Mucosa of stomach (tissue), 1 donor: ENCODE measurements around the gene EMC1.
"Not testable (repeated sequence)": the region's sequence is repeated elsewhere in the genome, so short reads cannot be mapped to it uniquely, and the experiment has no call there.

Source experiments
- H3K27me3 ChIP-seq: one replicate; pipeline ENCODE4 v1.7.0; 2013; ENCODE audit warnings: mild to moderate bottlenecking, low read length; ENCODE audit not compliant: control insufficient read depth, insufficient read depth
- H3K36me3 ChIP-seq: one replicate; pipeline ENCODE4 v1.7.0; 2013; ENCODE audit warnings: low read length; ENCODE audit not compliant: control insufficient read depth, insufficient read depth
- H3K4me1 ChIP-seq: one replicate; pipeline ENCODE4 v1.7.0; 2013; ENCODE audit warnings: mild to moderate bottlenecking, low read length; ENCODE audit not compliant: control insufficient read depth, insufficient read depth
- H3K4me3 ChIP-seq: one replicate; pipeline ENCODE4 v1.7.0; 2013; ENCODE audit warnings: low read length
- H3K9ac ChIP-seq: one replicate; pipeline ENCODE4 v1.7.0; 2013; ENCODE audit warnings: mild to moderate bottlenecking, low read length, moderate library complexity
- H3K9me3 ChIP-seq: one replicate; pipeline ENCODE4 v1.7.0; 2013; ENCODE audit warnings: mild to moderate bottlenecking, low read length, moderate library complexity; ENCODE audit not compliant: control insufficient read depth
- donor health status: Pancreatic carcinoma.

Gene EMC1

GRCh38 chr1:19256301-19256700 is 5.0 kb upstream of the EMC1 start:
- peaks cover 18% of the 10 kb centered on the region for H3K4me1 ChIP-seq
- H3K36me3 ChIP-seq, H3K27me3 ChIP-seq, H3K9me3 ChIP-seq, H3K4me3 ChIP-seq, H3K9ac ChIP-seq: not testable (repeated sequence)

- peaks cover 19% of the 10 kb centered on the region for H3K4me1 ChIP-seq
These were observed 4.0 kb upstream of the EMC1 start for GRCh38 chr1:19255288-19255687.

GRCh38 chr1:19254416-19254815 is 3.1 kb upstream of the EMC1 start:
- Histone ChIP-seq H3K4me1 (peaks cover 15% of the 10 kb centered on the region), H3K9ac (no peak overlapping the region), H3K27me3 (no peaks in the 10 kb centered on the region), H3K9me3 (no peaks in the 10 kb centered on the region), H3K4me3 (no peak overlapping the region), H3K36me3 (peaks cover 4% of the 10 kb centered on the region)

More at GRCh38 chr1:19255288-19255687, 4.0 kb upstream of the EMC1 start:
- H3K9ac ChIP-seq, result no peak overlapping the region
- H3K36me3 ChIP-seq, result peaks cover 6% of the 10 kb centered on the region
- no peaks in the 10 kb centered on the region for H3K27me3 ChIP-seq
- no peak overlapping the region for H3K4me3 ChIP-seq
- no peaks in the 10 kb centered on the region for H3K9me3 ChIP-seq

- peak overlapping the region; percentile 68 for H3K4me3 ChIP-seq
These were observed 557 bp downstream of the EMC1 start for GRCh38 chr1:19250629-19251304.

GRCh38 chr1:19240673-19241538 is 10.4 kb downstream of the EMC1 start:
- Histone ChIP-seq H3K9me3 (no peaks in the 10 kb centered on the region), H3K9ac (peak overlapping the region; percentile 16), H3K36me3 (peaks cover 24% of the 10 kb centered on the region), H3K4me1 (no peaks in the 10 kb centered on the region), H3K27me3 (no peaks in the 10 kb centered on the region), H3K4me3 (no peak overlapping the region)

More at GRCh38 chr1:19250629-19251304, 557 bp downstream of the EMC1 start:
- Histone ChIP-seq H3K4me1 (peaks cover 15% of the 10 kb centered on the region), H3K36me3 (no peaks in the 10 kb centered on the region), H3K9ac (peak overlapping the region; percentile 82), H3K9me3 (no peaks in the 10 kb centered on the region), H3K27me3 (no peaks in the 10 kb centered on the region)

- no peaks in the 10 kb centered on the region for H3K9me3 ChIP-seq
- H3K36me3 ChIP-seq, result peaks cover 24% of the 10 kb centered on the region
- H3K4me3 ChIP-seq, result no peak overlapping the region
- no peaks in the 10 kb centered on the region for H3K4me1 ChIP-seq
- H3K9ac ChIP-seq, result no peak overlapping the region
- H3K27me3 ChIP-seq, result no peaks in the 10 kb centered on the region
These were observed 11.4 kb downstream of the EMC1 start for GRCh38 chr1:19239876-19240275.

GRCh38 chr1:19234224-19234623 is 17.1 kb downstream of the EMC1 start:
- Histone ChIP-seq H3K27me3 (no peaks in the 10 kb centered on the region), H3K4me3 (no peak overlapping the region), H3K4me1 (peaks cover 21% of the 10 kb centered on the region), H3K9me3 (no peaks in the 10 kb centered on the region), H3K36me3 (peaks cover 1% of the 10 kb centered on the region), H3K9ac (no peak overlapping the region)

- no peaks in the 10 kb centered on the region for H3K9me3 ChIP-seq
- H3K27me3 ChIP-seq, result no peaks in the 10 kb centered on the region
- H3K9ac ChIP-seq, result no peak overlapping the region
- peaks cover 2% of the 10 kb centered on the region for H3K36me3 ChIP-seq
- H3K4me3 ChIP-seq, result no peak overlapping the region
- H3K4me1 ChIP-seq, result peaks cover 21% of the 10 kb centered on the region
These were observed 18.8 kb downstream of the EMC1 start for GRCh38 chr1:19232524-19232846.

GRCh38 chr1:19231736-19232523 is 19.4 kb downstream of the EMC1 start:
- not testable (repeated sequence) for H3K36me3 ChIP-seq, H3K9me3 ChIP-seq, H3K4me3 ChIP-seq, H3K9ac ChIP-seq, H3K27me3 ChIP-seq
- H3K4me1 ChIP-seq, result peaks cover 21% of the 10 kb centered on the region

GRCh38 chr1:19229828-19230325 is 21.4 kb downstream of the EMC1 start:
- peaks cover 11% of the 10 kb centered on the region for H3K36me3 ChIP-seq
- no peaks in the 10 kb centered on the region for H3K9me3 ChIP-seq
- no peak overlapping the region for H3K4me3 ChIP-seq
- H3K9ac ChIP-seq, result no peak overlapping the region
- H3K27me3 ChIP-seq, result no peaks in the 10 kb centered on the region
- peaks cover 21% of the 10 kb centered on the region for H3K4me1 ChIP-seq

- no peak overlapping the region for H3K4me3 ChIP-seq
- no peak overlapping the region for H3K9ac ChIP-seq
- H3K4me1 ChIP-seq, result peaks cover 21% of the 10 kb centered on the region
- H3K36me3 ChIP-seq, result peaks cover 11% of the 10 kb centered on the region
- no peaks in the 10 kb centered on the region for H3K9me3 ChIP-seq
- H3K27me3 ChIP-seq, result no peaks in the 10 kb centered on the region
These were observed 22.1 kb downstream of the EMC1 start for GRCh38 chr1:19229229-19229628.
